ENCODE data around the gene TGM3.

DNA sequence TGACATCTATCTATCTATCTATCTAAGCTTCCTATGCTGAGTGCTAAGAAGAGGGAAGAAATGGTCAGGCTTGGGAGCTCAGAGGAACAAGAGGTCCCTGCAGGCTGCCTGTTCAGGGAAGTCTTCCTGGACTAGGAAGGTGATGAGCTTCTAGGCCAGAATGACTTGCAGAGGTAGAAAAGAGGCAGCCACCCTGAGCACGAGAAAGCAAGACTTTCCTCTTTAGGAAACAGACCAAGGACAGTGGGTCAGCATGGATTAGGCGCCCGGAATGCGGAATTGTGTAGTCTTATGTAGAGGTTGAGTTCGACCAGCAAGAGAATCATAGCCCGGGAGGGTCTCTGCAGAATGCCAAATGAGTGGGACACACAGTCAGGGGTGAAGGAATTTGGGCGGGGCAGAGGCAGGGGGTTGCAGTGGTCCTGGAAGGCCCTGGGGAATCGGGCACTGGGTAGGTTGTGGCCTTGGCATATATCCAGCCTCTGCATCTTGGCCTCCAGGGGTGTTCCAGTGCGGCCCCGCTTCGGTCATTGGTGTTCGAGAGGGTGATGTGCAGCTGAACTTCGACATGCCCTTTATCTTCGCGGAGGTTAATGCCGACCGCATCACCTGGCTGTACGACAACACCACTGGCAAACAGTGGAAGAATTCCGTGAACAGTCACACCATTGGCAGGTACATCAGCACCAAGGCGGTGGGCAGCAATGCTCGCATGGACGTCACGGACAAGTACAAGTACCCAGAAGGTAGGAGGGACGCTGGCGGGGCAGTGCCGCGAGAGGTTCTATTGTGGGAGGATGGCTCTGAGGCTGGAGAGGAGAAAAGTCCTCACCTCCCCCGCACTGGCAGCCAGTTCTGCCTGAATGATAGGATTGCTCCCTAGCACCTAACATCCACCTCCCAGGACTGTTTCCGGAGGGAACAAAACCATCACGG is 32.1 kb downstream of the TGM3 start:
- TF ChIP-seq, protein P1, sequence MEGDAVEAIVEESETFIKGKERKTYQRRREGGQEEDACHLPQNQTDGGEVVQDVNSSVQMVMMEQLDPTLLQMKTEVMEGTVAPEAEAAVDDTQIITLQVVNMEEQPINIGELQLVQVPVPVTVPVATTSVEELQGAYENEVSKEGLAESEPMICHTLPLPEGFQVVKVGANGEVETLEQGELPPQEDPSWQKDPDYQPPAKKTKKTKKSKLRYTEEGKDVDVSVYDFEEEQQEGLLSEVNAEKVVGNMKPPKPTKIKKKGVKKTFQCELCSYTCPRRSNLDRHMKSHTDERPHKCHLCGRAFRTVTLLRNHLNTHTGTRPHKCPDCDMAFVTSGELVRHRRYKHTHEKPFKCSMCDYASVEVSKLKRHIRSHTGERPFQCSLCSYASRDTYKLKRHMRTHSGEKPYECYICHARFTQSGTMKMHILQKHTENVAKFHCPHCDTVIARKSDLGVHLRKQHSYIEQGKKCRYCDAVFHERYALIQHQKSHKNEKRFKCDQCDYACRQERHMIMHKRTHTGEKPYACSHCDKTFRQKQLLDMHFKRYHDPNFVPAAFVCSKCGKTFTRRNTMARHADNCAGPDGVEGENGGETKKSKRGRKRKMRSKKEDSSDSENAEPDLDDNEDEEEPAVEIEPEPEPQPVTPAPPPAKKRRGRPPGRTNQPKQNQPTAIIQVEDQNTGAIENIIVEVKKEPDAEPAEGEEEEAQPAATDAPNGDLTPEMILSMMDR (IDR thresholded peaks at IDR 0.05): no peak
- no peak for TF ChIP-seq POLR2A (IDR thresholded peaks at IDR 0.05)
